ENCODE results near the gene ADCY4. TPM values are rescaled to one million over a fixed set of nuclear protein-coding genes. Genes with fewer than 3 reads are reported as not detected.

ADCY4 gene
- total RNA-seq, 2 experiments from 2014 or later, result 1.4 to 1.8 TPM

GRCh38 chr14:24351517-24351916, 16.6 kb upstream of the ADCY4 start:
- Mint-ChIP-seq H3K4me3 (no peak overlapping the region), H3K36me3 (ENCODE audit: low read depth) (no peaks in the 10 kb centered on the region), H3K4me1 (peaks cover 4% of the 10 kb centered on the region), H3K9me3 (ENCODE audit: low read depth) (no peaks in the 10 kb centered on the region), H3K27ac (no peak overlapping the region), H3K27me3 (peaks cover 33% of the 10 kb centered on the region)
- CTCF ChIA-PET, result interaction anchor here (0.8 to 2.2 kb wide), 7 partner anchors 9 to 80 kb away, joined by 3 to 12 read pairs (median 3); partner anchors contain the start of gene KHNYN
- intact Hi-C loops (cut with DNase I, micrococcal nuclease), result loop anchor here in 1 of 2 experiments (5.0 kb wide), 1 partner anchor 56 kb away; no protein-coding TSS in a partner anchor
- no peak for DNase-seq
- POLR2A ChIA-PET, result interaction anchor here (0.9 kb wide), 1 partner anchor 18 kb away, joined by 4 read pairs; no protein-coding TSS in a partner anchor
- ATAC-seq, result no peak

- Mint-ChIP-seq H3K9me3 (ENCODE audit: low read depth) (no peaks in the 10 kb centered on the region), H3K27ac (no peak overlapping the region), H3K27me3 (peaks cover 35% of the 10 kb centered on the region), H3K4me1 (peaks cover 4% of the 10 kb centered on the region), H3K4me3 (no peak overlapping the region), H3K36me3 (ENCODE audit: low read depth) (no peaks in the 10 kb centered on the region)
- intact Hi-C loops (cut with DNase I, micrococcal nuclease), result loop anchor here in 1 of 2 experiments (5.0 kb wide), 1 partner anchor 58 kb away; no protein-coding TSS in a partner anchor
- ATAC-seq (no peak), DNase-seq (no peak)
- ChIA-PET CTCF (interaction anchor here (0.6 to 0.8 kb wide), 2 partner anchors 11 to 22 kb away, joined by 3 read pairs; no protein-coding TSS in a partner anchor), POLR2A (no interaction called here)
These were observed 14.9 kb upstream of the ADCY4 start for GRCh38 chr14:24349742-24350141.

- no peak overlapping the region for H3K4me3 Mint-ChIP-seq
- H3K27me3 Mint-ChIP-seq, result peaks cover 36% of the 10 kb centered on the region
- ChIA-PET POLR2A (no interaction called here), CTCF (interaction anchor here (0.6 to 1.6 kb wide), 4 partner anchors 9 to 51 kb away, joined by 4 to 7 read pairs (median 4); partner anchors contain the start of gene RIPK3)
- ATAC-seq (no peak), DNase-seq (no peak)
- no peak overlapping the region for H3K27ac Mint-ChIP-seq
- no peaks in the 10 kb centered on the region for H3K4me1 Mint-ChIP-seq
- no peaks in the 10 kb centered on the region for H3K9me3 Mint-ChIP-seq (ENCODE audit: low read depth)
- H3K36me3 Mint-ChIP-seq (ENCODE audit: low read depth), result no peaks in the 10 kb centered on the region
- intact Hi-C loops (cut with DNase I, micrococcal nuclease), result no loop called here
These were observed 13.3 kb upstream of the ADCY4 start for GRCh38 chr14:24348186-24348585.

- H3K4me3 Mint-ChIP-seq, result no peak overlapping the region
- H3K27ac Mint-ChIP-seq, result no peak overlapping the region
- no peak for DNase-seq
- H3K27me3 Mint-ChIP-seq, result peaks cover 32% of the 10 kb centered on the region
- CTCF ChIA-PET, result interaction anchor here (0.6 to 3.2 kb wide), 5 partner anchors 8 to 90 kb away, joined by 3 to 14 read pairs (median 5); partner anchors contain the start of gene RIPK3
- H3K9me3 Mint-ChIP-seq (ENCODE audit: low read depth), result no peaks in the 10 kb centered on the region
- H3K36me3 Mint-ChIP-seq (ENCODE audit: low read depth), result no peaks in the 10 kb centered on the region
- POLR2A ChIA-PET, result no interaction called here
- no peaks in the 10 kb centered on the region for H3K4me1 Mint-ChIP-seq
- intact Hi-C loops (cut with DNase I, micrococcal nuclease), result no loop called here
- no peak for ATAC-seq
These were observed 12.3 kb upstream of the ADCY4 start for GRCh38 chr14:24347134-24347533.

- Mint-ChIP-seq H3K4me3 (no peak overlapping the region), H3K36me3 (ENCODE audit: low read depth) (no peaks in the 10 kb centered on the region), H3K27ac (no peak overlapping the region), H3K9me3 (ENCODE audit: low read depth) (no peaks in the 10 kb centered on the region), H3K4me1 (peaks cover 7% of the 10 kb centered on the region), H3K27me3 (peaks cover 16% of the 10 kb centered on the region)
- DNase-seq, result no peak
- POLR2A ChIA-PET, result no interaction called here
- CTCF ChIA-PET, result interaction anchor here (1.3 to 3.3 kb wide), 3 partner anchors 10 to 88 kb away, joined by 4 to 16 read pairs (median 5); no protein-coding TSS in a partner anchor
- ATAC-seq, result no peak
- intact Hi-C loops (cut with DNase I, micrococcal nuclease), result no loop called here
These were observed 9.2 kb upstream of the ADCY4 start for GRCh38 chr14:24343795-24344660.

GRCh38 chr14:24342889-24343288, 8.0 kb upstream of the ADCY4 start:
- Mint-ChIP-seq H3K4me3 (no peak overlapping the region), H3K27me3 (peaks cover 16% of the 10 kb centered on the region), H3K9me3 (ENCODE audit: low read depth) (no peaks in the 10 kb centered on the region), H3K27ac (no peak overlapping the region), H3K4me1 (peaks cover 12% of the 10 kb centered on the region), H3K36me3 (ENCODE audit: low read depth) (no peaks in the 10 kb centered on the region)
- ATAC-seq (no peak), DNase-seq (no peak)
- ChIA-PET CTCF (interaction anchor here (1.0 to 7.6 kb wide), 4 partner anchors 9 to 88 kb away, joined by 3 to 76 read pairs (median 10); partner anchors contain the start of genes CBLN3 and KHNYN), POLR2A (no interaction called here)
- intact Hi-C loops (cut with DNase I, micrococcal nuclease), result no loop called here

GRCh38 chr14:24340606-24341005, 5.7 kb upstream of the ADCY4 start:
- Mint-ChIP-seq H3K4me3 (no peak overlapping the region), H3K27ac (no peak overlapping the region), H3K4me1 (peaks cover 12% of the 10 kb centered on the region), H3K36me3 (ENCODE audit: low read depth) (peaks cover 8% of the 10 kb centered on the region), H3K27me3 (peaks cover 10% of the 10 kb centered on the region), H3K9me3 (ENCODE audit: low read depth) (no peaks in the 10 kb centered on the region)
- DNase-seq, result no peak
- POLR2A ChIA-PET, result interaction anchor here (1.4 kb wide), 1 partner anchor 94 kb away, joined by 6 read pairs; no protein-coding TSS in a partner anchor
- ATAC-seq, result no peak
- CTCF ChIA-PET, result interaction anchor here (0.6 to 7.6 kb wide), 11 partner anchors 8 to 101 kb away, joined by 3 to 76 read pairs (median 4); partner anchors contain the start of genes CBLN3, KHNYN and TINF2
- intact Hi-C loops (cut with DNase I, micrococcal nuclease), result loop anchor here in 1 of 2 experiments (2.0 kb wide), 1 partner anchor 26 kb away; no protein-coding TSS in a partner anchor

- intact Hi-C loops (cut with DNase I, micrococcal nuclease), result loop anchor here in 1 of 2 experiments (2.0 kb wide), 1 partner anchor 27 kb away; no protein-coding TSS in a partner anchor
- no peaks in the 10 kb centered on the region for H3K9me3 Mint-ChIP-seq (ENCODE audit: low read depth)
- ChIA-PET CTCF (interaction anchor here (0.6 to 7.6 kb wide), 18 partner anchors 7 to 192 kb away, joined by 3 to 76 read pairs (median 4); partner anchors contain the start of genes CBLN3, KHNYN, RNF31 and TINF2), POLR2A (interaction anchor here (1.4 to 2.0 kb wide), 2 partner anchors 92 to 95 kb away, joined by 6 to 10 read pairs; no protein-coding TSS in a partner anchor)
- peak; percentile 82 for DNase-seq
- H3K27me3 Mint-ChIP-seq, result peaks cover 15% of the 10 kb centered on the region
- peak; percentile 95 for ATAC-seq
- H3K36me3 Mint-ChIP-seq (ENCODE audit: low read depth), result peaks cover 8% of the 10 kb centered on the region
- peaks cover 17% of the 10 kb centered on the region for H3K4me1 Mint-ChIP-seq
- H3K4me3 Mint-ChIP-seq, result peak within 1 kb of the TSS; percentile 85
- H3K27ac Mint-ChIP-seq, result peak within 1 kb of the TSS; percentile 81
These were observed 4.6 kb upstream of the ADCY4 start, which contains the start of gene RIPK3 for GRCh38 chr14:24339284-24340151. RIPK3 (minus strand) TSS chr14:24339991; CDS start chr14:24339826, 165 bp downstream.

GRCh38 chr14:24338843-24339242, 4.0 kb upstream of the ADCY4 start:
- peaks cover 8% of the 10 kb centered on the region for H3K36me3 Mint-ChIP-seq (ENCODE audit: low read depth)
- intact Hi-C loops (cut with DNase I, micrococcal nuclease), result no loop called here
- ChIA-PET CTCF (interaction anchor here (0.7 to 7.6 kb wide), 6 partner anchors 9 to 97 kb away, joined by 3 to 76 read pairs (median 4); partner anchors contain the start of genes CBLN3 and KHNYN), POLR2A (interaction anchor here (0.5 to 2.0 kb wide), 2 partner anchors 93 to 408 kb away, joined by 4 to 10 read pairs; no protein-coding TSS in a partner anchor)
- peaks cover 20% of the 10 kb centered on the region for H3K4me1 Mint-ChIP-seq
- peaks cover 15% of the 10 kb centered on the region for H3K27me3 Mint-ChIP-seq
- DNase-seq, result no peak
- H3K9me3 Mint-ChIP-seq (ENCODE audit: low read depth), result no peaks in the 10 kb centered on the region
- H3K27ac Mint-ChIP-seq, result no peak overlapping the region
- peak overlapping the region; percentile 85 for H3K4me3 Mint-ChIP-seq
- ATAC-seq, result no peak

GRCh38 chr14:24337824-24338175, 2.9 kb upstream of the ADCY4 start:
- Mint-ChIP-seq H3K4me1 (peaks cover 24% of the 10 kb centered on the region), H3K36me3 (ENCODE audit: low read depth) (peaks cover 8% of the 10 kb centered on the region), H3K27ac (no peak overlapping the region), H3K27me3 (peaks cover 12% of the 10 kb centered on the region), H3K9me3 (ENCODE audit: low read depth) (no peaks in the 10 kb centered on the region), H3K4me3 (no peak overlapping the region)
- ChIA-PET CTCF (interaction anchor here (0.6 to 7.6 kb wide), 6 partner anchors 11 to 1392 kb away, joined by 3 to 76 read pairs (median 6); partner anchors contain the start of genes CBLN3, CIDEB and KHNYN), POLR2A (no interaction called here)
- ATAC-seq (no peak), DNase-seq (no peak)
- intact Hi-C loops (cut with DNase I, micrococcal nuclease), result no loop called here
